ENCODE data around the gene NOL4L. TPM values are rescaled to one million over a fixed set of nuclear protein-coding genes. Genes with fewer than 3 reads are reported as not detected.
"Not testable (repeated sequence)": the region's sequence is repeated elsewhere in the genome, so short reads cannot be mapped to it uniquely, and the experiment has no call there.

NOL4L gene
- total RNA-seq, 4 donors from 2014 or later: 5.8 to 19.4 (median 12.8) TPM

GRCh38 chr20:32580219-32580969 lies 4.7 kb downstream of the NOL4L start:
- H3K9me3 ChIP-seq: no peaks in the 10 kb centered on the region
- TF ChIP-seq EP300 (IDR thresholded peaks at IDR 0.05): no peak
- no peak for TF ChIP-seq POLR2AphosphoS5 (IDR thresholded peaks at IDR 0.05)
- H3K4me3 ChIP-seq: no peak overlapping the region
- intact Hi-C loops (cut with DNase I): loop anchor here (10.0 kb wide), 1 partner anchor 56 kb away; no protein-coding TSS in a partner anchor
- H3K27me3 ChIP-seq: peaks cover 0 to under 1% (median 0%) of the 10 kb centered on the region in 4 donors
- DNase-seq (ENCODE audit: extremely low spot score): no peak
- no peak overlapping the region for H3K27ac ChIP-seq (replicated peaks in 1 of 4)
- WGBS: 80% methylated on average over 20 of the region's 21 CpGs
- peaks cover 4 to 33% (median 25%) of the 10 kb centered on the region in 4 donors for H3K4me1 ChIP-seq
- no peaks in the 10 kb centered on the region for H3K36me3 ChIP-seq

GRCh38 chr20:32578840-32579390 lies 6.2 kb downstream of the NOL4L start:
- no peak for DNase-seq (ENCODE audit: extremely low spot score)
- Histone ChIP-seq H3K27ac (replicated peaks in 1 of 4) (no peak overlapping the region), H3K36me3 (no peaks in the 10 kb centered on the region), H3K4me3 (no peak overlapping the region), H3K9me3 (no peaks in the 10 kb centered on the region), H3K4me1 (peaks cover 4 to 28% (median 22%) of the 10 kb centered on the region in 4 donors), H3K27me3 (no peaks in the 10 kb centered on the region)
- TF ChIP-seq, protein P1, sequence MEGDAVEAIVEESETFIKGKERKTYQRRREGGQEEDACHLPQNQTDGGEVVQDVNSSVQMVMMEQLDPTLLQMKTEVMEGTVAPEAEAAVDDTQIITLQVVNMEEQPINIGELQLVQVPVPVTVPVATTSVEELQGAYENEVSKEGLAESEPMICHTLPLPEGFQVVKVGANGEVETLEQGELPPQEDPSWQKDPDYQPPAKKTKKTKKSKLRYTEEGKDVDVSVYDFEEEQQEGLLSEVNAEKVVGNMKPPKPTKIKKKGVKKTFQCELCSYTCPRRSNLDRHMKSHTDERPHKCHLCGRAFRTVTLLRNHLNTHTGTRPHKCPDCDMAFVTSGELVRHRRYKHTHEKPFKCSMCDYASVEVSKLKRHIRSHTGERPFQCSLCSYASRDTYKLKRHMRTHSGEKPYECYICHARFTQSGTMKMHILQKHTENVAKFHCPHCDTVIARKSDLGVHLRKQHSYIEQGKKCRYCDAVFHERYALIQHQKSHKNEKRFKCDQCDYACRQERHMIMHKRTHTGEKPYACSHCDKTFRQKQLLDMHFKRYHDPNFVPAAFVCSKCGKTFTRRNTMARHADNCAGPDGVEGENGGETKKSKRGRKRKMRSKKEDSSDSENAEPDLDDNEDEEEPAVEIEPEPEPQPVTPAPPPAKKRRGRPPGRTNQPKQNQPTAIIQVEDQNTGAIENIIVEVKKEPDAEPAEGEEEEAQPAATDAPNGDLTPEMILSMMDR (IDR thresholded peaks at IDR 0.05): no peak
- no peak for TF ChIP-seq POLR2AphosphoS5 (IDR thresholded peaks at IDR 0.05)
- intact Hi-C loops (cut with DNase I): no loop called here
- 88% methylated on average over 12 of the region's 12 CpGs for WGBS

- WGBS: 76% methylated on average over 3 of the region's 3 CpGs
- H3K4me3 ChIP-seq; H3K27ac ChIP-seq (replicated peaks in 1 of 4); H3K9me3 ChIP-seq; intact Hi-C loops (cut with DNase I); DNase-seq (ENCODE audit: extremely low spot score); H3K27me3 ChIP-seq; H3K36me3 ChIP-seq: not testable (repeated sequence)
- peaks cover 4 to 21% (median 14%) of the 10 kb centered on the region in 4 donors for H3K4me1 ChIP-seq
Observed at GRCh38 chr20:32578062-32578461, 7.1 kb downstream of the NOL4L start.

- no peak for TF ChIP-seq POLR2AphosphoS5 (IDR thresholded peaks at IDR 0.05)
- no peak for TF ChIP-seq POLR2A (IDR thresholded peaks at IDR 0.05; ENCODE audit: low read depth)
- no peak for TF ChIP-seq EP300 (IDR thresholded peaks at IDR 0.05)
- TF ChIP-seq, protein P1 (IDR thresholded peaks at IDR 0.05): no peak
- intact Hi-C loops (cut with DNase I): no loop called here
- no peak for DNase-seq (ENCODE audit: extremely low spot score)
Observed at GRCh38 chr20:32577657-32578056, 7.5 kb downstream of the NOL4L start.

GRCh38 chr20:32577023-32577422 lies 8.1 kb downstream of the NOL4L start:
- no peak for TF ChIP-seq POLR2A (IDR thresholded peaks at IDR 0.05; ENCODE audit: low read depth)
- intact Hi-C loops (cut with DNase I): no loop called here
- no peaks in the 10 kb centered on the region for H3K27me3 ChIP-seq
- H3K27ac ChIP-seq (replicated peaks in 1 of 4): no peak overlapping the region
- WGBS: 100% methylated on average over 3 of the region's 7 CpGs
- H3K4me1 ChIP-seq: peaks cover 0 to 11% (median 8%) of the 10 kb centered on the region in 4 donors
- no peaks in the 10 kb centered on the region for H3K36me3 ChIP-seq
- no peak overlapping the region for H3K4me3 ChIP-seq
- no peaks in the 10 kb centered on the region for H3K9me3 ChIP-seq
- DNase-seq (ENCODE audit: extremely low spot score): no peak

More at GRCh38 chr20:32577657-32578056, 7.5 kb downstream of the NOL4L start:
- no peak overlapping the region for H3K4me3 ChIP-seq
- H3K9me3 ChIP-seq: no peaks in the 10 kb centered on the region
- H3K4me1 ChIP-seq: peaks cover 2 to 17% (median 10%) of the 10 kb centered on the region in 4 donors
- no peaks in the 10 kb centered on the region for H3K27me3 ChIP-seq
- no peaks in the 10 kb centered on the region for H3K36me3 ChIP-seq
- no peak overlapping the region for H3K27ac ChIP-seq (replicated peaks in 1 of 4)
- 80% methylated on average over 4 of the region's 4 CpGs for WGBS

GRCh38 chr20:32576560-32576959 lies 8.6 kb downstream of the NOL4L start:
- Histone ChIP-seq H3K36me3 (no peaks in the 10 kb centered on the region), H3K4me3 (no peak overlapping the region), H3K27ac (replicated peaks in 1 of 4) (no peak overlapping the region), H3K27me3 (no peaks in the 10 kb centered on the region), H3K4me1 (peaks cover 0 to 9% (median 8%) of the 10 kb centered on the region in 4 donors), H3K9me3 (no peaks in the 10 kb centered on the region)
- TF ChIP-seq POLR2AphosphoS5 (IDR thresholded peaks at IDR 0.05) (no peak), EP300 (IDR thresholded peaks at IDR 0.05) (no peak), POLR2A (IDR thresholded peaks at IDR 0.05; ENCODE audit: low read depth) (no peak)
- TF ChIP-seq, protein P1 (IDR thresholded peaks at IDR 0.05): no peak
- DNase-seq (ENCODE audit: extremely low spot score): no peak
- 94% methylated on average over 11 of the region's 12 CpGs for WGBS
- intact Hi-C loops (cut with DNase I): no loop called here
